ENCODE results near the gene NEK6. TPM values are rescaled to one million over a fixed set of nuclear protein-coding genes. Genes with fewer than 3 reads are reported as not detected.

Gene NEK6
- total RNA-seq, 1 donor from 2014 or later, result 115 TPM

GRCh38 chr9:124375726-124376125, 118.0 kb downstream of the NEK6 start:
- H3K27ac Mint-ChIP-seq (ENCODE audit: unreplicated experiment), result no peak overlapping the region
- H3K27me3 Mint-ChIP-seq (ENCODE audit: unreplicated experiment), result no peaks in the 10 kb centered on the region
- H3K9me3 Mint-ChIP-seq (ENCODE audit: unreplicated experiment), result peaks cover 12% of the 10 kb centered on the region
- DNase-seq (ENCODE audit: extremely low spot score, unreplicated experiment), result no peak
- H3K36me3 Mint-ChIP-seq (ENCODE audit: unreplicated experiment), result peaks cover 26% of the 10 kb centered on the region
- H3K4me3 Mint-ChIP-seq (ENCODE audit: unreplicated experiment), result no peak overlapping the region
- TF ChIP-seq, protein P1, sequence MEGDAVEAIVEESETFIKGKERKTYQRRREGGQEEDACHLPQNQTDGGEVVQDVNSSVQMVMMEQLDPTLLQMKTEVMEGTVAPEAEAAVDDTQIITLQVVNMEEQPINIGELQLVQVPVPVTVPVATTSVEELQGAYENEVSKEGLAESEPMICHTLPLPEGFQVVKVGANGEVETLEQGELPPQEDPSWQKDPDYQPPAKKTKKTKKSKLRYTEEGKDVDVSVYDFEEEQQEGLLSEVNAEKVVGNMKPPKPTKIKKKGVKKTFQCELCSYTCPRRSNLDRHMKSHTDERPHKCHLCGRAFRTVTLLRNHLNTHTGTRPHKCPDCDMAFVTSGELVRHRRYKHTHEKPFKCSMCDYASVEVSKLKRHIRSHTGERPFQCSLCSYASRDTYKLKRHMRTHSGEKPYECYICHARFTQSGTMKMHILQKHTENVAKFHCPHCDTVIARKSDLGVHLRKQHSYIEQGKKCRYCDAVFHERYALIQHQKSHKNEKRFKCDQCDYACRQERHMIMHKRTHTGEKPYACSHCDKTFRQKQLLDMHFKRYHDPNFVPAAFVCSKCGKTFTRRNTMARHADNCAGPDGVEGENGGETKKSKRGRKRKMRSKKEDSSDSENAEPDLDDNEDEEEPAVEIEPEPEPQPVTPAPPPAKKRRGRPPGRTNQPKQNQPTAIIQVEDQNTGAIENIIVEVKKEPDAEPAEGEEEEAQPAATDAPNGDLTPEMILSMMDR (IDR thresholded peaks at IDR 0.05), result no peak
- H3K4me1 Mint-ChIP-seq (ENCODE audit: unreplicated experiment), result peaks cover 23% of the 10 kb centered on the region

DNA sequence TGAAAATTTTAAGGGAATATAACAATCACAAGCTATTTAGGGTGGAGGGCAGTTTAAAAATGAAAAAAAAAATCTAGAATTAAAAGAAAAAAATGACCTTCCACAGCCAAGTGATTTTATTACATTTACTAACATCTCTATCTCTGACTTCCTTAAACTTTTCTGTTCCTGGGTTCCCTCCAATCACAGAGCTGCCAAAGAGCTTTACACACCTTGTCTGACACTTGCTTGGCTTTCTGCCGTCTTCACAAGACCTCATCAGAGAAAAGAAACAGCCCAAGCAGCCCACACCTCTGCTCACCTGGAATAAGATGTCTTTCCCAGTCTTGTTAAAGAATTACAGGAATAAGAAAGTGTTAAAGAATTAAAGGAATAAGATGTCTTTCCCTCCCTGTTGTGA, 118.6 kb downstream of the NEK6 start:
- Mint-ChIP-seq H3K27me3 (ENCODE audit: unreplicated experiment) (no peaks in the 10 kb centered on the region), H3K9me3 (ENCODE audit: unreplicated experiment) (peaks cover 12% of the 10 kb centered on the region), H3K27ac (ENCODE audit: unreplicated experiment) (peak overlapping the region; percentile 50), H3K4me1 (ENCODE audit: unreplicated experiment) (peaks cover 20% of the 10 kb centered on the region), H3K4me3 (ENCODE audit: unreplicated experiment) (no peak overlapping the region), H3K36me3 (ENCODE audit: unreplicated experiment) (peaks cover 26% of the 10 kb centered on the region)
- TF ChIP-seq, protein P1 (IDR thresholded peaks at IDR 0.05), result no peak
- DNase-seq (ENCODE audit: extremely low spot score, unreplicated experiment), result no peak

DNA sequence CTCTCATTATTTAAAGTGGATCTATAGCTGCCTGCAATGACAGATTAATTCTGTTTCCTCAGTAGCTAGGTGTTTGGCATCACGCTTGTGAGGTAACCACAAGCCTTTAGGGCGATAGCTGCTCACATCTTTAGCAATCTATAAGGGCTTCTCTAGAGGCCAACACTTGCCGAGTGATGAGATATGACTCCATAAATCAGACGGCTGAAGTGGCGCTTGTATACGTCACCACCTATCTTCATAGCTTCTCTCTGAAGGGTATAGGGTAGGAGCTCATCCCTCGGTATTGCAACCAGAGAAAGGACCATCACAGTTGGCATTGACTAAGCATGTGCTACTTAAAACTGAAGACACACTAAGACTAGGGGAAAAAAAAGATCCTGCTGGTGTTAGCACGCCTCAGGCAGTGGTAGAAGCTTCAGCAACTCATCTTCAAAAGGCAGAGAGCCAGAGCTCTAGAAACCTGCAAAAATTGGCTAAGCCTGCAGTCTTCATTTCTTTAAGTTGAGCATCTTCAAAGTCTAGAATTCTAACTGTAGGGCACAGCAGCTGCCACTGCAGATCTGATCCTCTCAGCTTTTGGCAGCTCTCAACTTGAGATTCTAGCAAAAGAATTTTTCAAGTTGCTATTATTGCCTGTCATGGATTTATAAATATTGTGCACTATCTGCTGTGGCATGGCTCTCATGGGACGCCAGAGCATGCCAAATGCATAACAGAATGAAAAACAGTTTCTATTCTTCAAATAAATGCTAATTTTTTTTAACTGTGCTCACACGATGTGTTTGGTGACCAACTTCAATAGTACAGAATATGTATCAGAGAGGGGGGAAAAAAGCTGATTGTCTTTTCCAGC, 120.0 kb downstream of the NEK6 start:
- Mint-ChIP-seq H3K4me3 (ENCODE audit: unreplicated experiment) (no peak overlapping the region), H3K4me1 (ENCODE audit: unreplicated experiment) (peaks cover 7% of the 10 kb centered on the region), H3K36me3 (ENCODE audit: unreplicated experiment) (peaks cover 30% of the 10 kb centered on the region), H3K9me3 (ENCODE audit: unreplicated experiment) (peaks cover 12% of the 10 kb centered on the region), H3K27ac (ENCODE audit: unreplicated experiment) (no peak overlapping the region), H3K27me3 (ENCODE audit: unreplicated experiment) (no peaks in the 10 kb centered on the region)
- TF ChIP-seq, protein P1 (IDR thresholded peaks at IDR 0.05), result no peak
- DNase-seq (ENCODE audit: extremely low spot score, unreplicated experiment), result no peak

GRCh38 chr9:124381170-124381945, 123.6 kb downstream of the NEK6 start:
- TF ChIP-seq, protein P1 (IDR thresholded peaks at IDR 0.05), result no peak
- Mint-ChIP-seq H3K27me3 (ENCODE audit: unreplicated experiment) (no peaks in the 10 kb centered on the region), H3K27ac (ENCODE audit: unreplicated experiment) (no peak overlapping the region), H3K9me3 (ENCODE audit: unreplicated experiment) (no peaks in the 10 kb centered on the region), H3K4me3 (ENCODE audit: unreplicated experiment) (no peak overlapping the region), H3K4me1 (ENCODE audit: unreplicated experiment) (peaks cover 10% of the 10 kb centered on the region), H3K36me3 (ENCODE audit: unreplicated experiment) (peaks cover 35% of the 10 kb centered on the region)
- DNase-seq (ENCODE audit: extremely low spot score, unreplicated experiment), result no peak

- Mint-ChIP-seq H3K4me3 (ENCODE audit: unreplicated experiment) (no peak overlapping the region), H3K27ac (ENCODE audit: unreplicated experiment) (no peak overlapping the region), H3K27me3 (ENCODE audit: unreplicated experiment) (no peaks in the 10 kb centered on the region), H3K9me3 (ENCODE audit: unreplicated experiment) (no peaks in the 10 kb centered on the region), H3K36me3 (ENCODE audit: unreplicated experiment) (peaks cover 34% of the 10 kb centered on the region), H3K4me1 (ENCODE audit: unreplicated experiment) (peaks cover 11% of the 10 kb centered on the region)
- TF ChIP-seq, protein P1 (IDR thresholded peaks at IDR 0.05), result no peak
- DNase-seq (ENCODE audit: extremely low spot score, unreplicated experiment), result no peak
These were observed 126.5 kb downstream of the NEK6 start for GRCh38 chr9:124384210-124384609.

Measured in osteocyte (in vitro differentiated cells).